HepG2 (cell line): ENCODE measurements around the gene IHH.

Experiments used
- ERF ChIP-seq: IDR thresholded peaks from 2 replicates; pipeline ENCODE4 v1.6.1; 2018; ENCODE audit warnings: missing biosample characterization, missing genetic modification reagents
- MXI1 ChIP-seq: IDR thresholded peaks from 3 replicates; pipeline ENCODE4 v1.6.1; 2012; ENCODE audit warnings: low read depth, low read length, inconsistent platforms, borderline replicate concordance
- POLR2A ChIP-seq, 2 experiments: IDR thresholded peaks; 2 replicates each; pipeline ENCODE4 v1.6.1; 2011; ENCODE audit warnings: low read depth in 2 of 2, low read length in 2 of 2, mild to moderate bottlenecking in 1 of 2, moderate library complexity in 1 of 2; ENCODE audit not compliant: insufficient read depth in 1 of 2
- SRF ChIP-seq: IDR thresholded peaks from 2 replicates; pipeline ENCODE4 v1.6.1; 2011; ENCODE audit warnings: mild to moderate bottlenecking, low read depth, low read length, moderate library complexity
- ZBTB7A ChIP-seq: sonication (generic); formaldehyde crosslinking; IDR thresholded peaks from 2 replicates; pipeline ENCODE4 v1.8.0; 2022; ENCODE audit warnings: mild to moderate bottlenecking, missing genetic modification reagents
- ZIK1 ChIP-seq: sonication (generic); formaldehyde crosslinking; IDR thresholded peaks from 2 replicates; pipeline ENCODE4 v1.5.0; 2020; ENCODE audit warnings: mild to moderate bottlenecking, low read depth, missing genetic modification reagents, borderline replicate concordance
- ZNF317 ChIP-seq: sonication (generic); formaldehyde crosslinking; IDR thresholded peaks from 2 replicates; pipeline ENCODE4 v1.5.0; 2020; ENCODE audit warnings: mild to moderate bottlenecking, missing genetic modification reagents
- ZNF746 ChIP-seq: sonication (generic); formaldehyde crosslinking; IDR thresholded peaks from 2 replicates; pipeline ENCODE4 v1.8.0; 2022; ENCODE audit warnings: mild to moderate bottlenecking, missing genetic modification reagents
- TF ChIP-seq, protein P1 (sequence below): sonication (generic); formaldehyde crosslinking; IDR thresholded peaks from 2 replicates; pipeline ENCODE4 v1.4.0; 2020; ENCODE audit warnings: missing genetic modification reagents

DNA sequence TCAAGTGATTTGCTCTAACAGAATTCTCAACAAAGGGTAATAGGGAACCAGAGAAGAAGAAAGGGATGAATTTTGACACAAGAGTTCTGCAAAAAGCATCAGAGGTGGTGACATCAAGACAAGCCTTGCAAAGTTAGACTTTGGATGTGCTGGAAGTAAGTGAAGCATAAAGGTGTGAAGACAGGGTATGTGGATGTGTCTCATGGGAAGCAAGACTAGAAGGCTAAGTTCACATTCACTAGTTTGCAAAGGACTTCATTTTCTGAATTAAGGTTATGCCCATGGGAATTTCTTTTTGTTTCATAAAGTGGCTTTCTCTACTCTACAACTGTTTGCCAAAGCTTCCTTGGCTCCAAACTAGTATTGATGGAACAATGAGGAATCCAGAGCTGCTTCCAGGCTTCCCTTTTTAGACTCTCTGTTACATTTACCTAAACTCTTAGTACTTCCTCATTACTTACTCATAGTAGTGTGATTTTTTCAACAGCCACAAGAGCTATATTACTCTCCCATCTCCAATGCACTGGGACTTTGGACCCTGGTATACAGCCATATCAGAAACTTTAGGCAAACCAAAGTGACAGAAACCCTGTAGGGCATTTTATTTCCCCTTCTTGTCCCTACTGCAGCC is 21.1 kb upstream of the IHH start:
- TF ChIP-seq ZNF746: no peak
- no peak for TF ChIP-seq SRF
- no peak for TF ChIP-seq POLR2A (IDR thresholded peaks at IDR 0.05; ENCODE audit: insufficient read depth in 1 of 2, low read depth in 2 of 2, low read length in 2 of 2)
- TF ChIP-seq MXI1: no peak
- TF ChIP-seq ERF: no peak
- no peak for TF ChIP-seq ZBTB7A (CRISPR knock-in tag)
- no peak for TF ChIP-seq ZIK1 (CRISPR knock-in tag)
- TF ChIP-seq ZNF317 (CRISPR knock-in tag): no peak
- TF ChIP-seq, protein P1, sequence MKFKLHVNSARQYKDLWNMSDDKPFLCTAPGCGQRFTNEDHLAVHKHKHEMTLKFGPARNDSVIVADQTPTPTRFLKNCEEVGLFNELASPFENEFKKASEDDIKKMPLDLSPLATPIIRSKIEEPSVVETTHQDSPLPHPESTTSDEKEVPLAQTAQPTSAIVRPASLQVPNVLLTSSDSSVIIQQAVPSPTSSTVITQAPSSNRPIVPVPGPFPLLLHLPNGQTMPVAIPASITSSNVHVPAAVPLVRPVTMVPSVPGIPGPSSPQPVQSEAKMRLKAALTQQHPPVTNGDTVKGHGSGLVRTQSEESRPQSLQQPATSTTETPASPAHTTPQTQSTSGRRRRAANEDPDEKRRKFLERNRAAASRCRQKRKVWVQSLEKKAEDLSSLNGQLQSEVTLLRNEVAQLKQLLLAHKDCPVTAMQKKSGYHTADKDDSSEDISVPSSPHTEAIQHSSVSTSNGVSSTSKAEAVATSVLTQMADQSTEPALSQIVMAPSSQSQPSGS (CRISPR knock-in tag): no peak
